Glutamatergic neuron (in vitro differentiated cells): ENCODE data around the gene RILP. TPM values are rescaled to one million over a fixed set of nuclear protein-coding genes. Genes with fewer than 3 reads are reported as not detected.

ENCODE experiments used
- DNase-seq: peaks from one replicate; pipeline ENCODE4 v3.0.0; 2022
- H3K27ac Mint-ChIP-seq: one replicate; pipeline ENCODE4 v1.8.0; 2020; ENCODE audit warnings: mild to moderate bottlenecking, mixed read lengths, inconsistent platforms; ENCODE audit not compliant: unreplicated experiment
- H3K27me3 Mint-ChIP-seq: one replicate; pipeline ENCODE4 v1.8.0; 2020; ENCODE audit warnings: mild to moderate bottlenecking, moderate library complexity, mixed read lengths, inconsistent platforms; ENCODE audit not compliant: unreplicated experiment
- H3K36me3 Mint-ChIP-seq: one replicate; pipeline ENCODE4 v1.8.0; 2020; ENCODE audit warnings: mild to moderate bottlenecking, mixed read lengths, inconsistent platforms; ENCODE audit not compliant: unreplicated experiment
- H3K4me1 Mint-ChIP-seq: one replicate; pipeline ENCODE4 v1.8.0; 2020; ENCODE audit warnings: mild to moderate bottlenecking, low read depth, mixed read lengths, inconsistent platforms; ENCODE audit not compliant: unreplicated experiment
- H3K4me3 Mint-ChIP-seq: one replicate; pipeline ENCODE4 v1.8.0; 2020; ENCODE audit warnings: mild to moderate bottlenecking, mixed read lengths, inconsistent platforms; ENCODE audit not compliant: unreplicated experiment
- H3K9me3 Mint-ChIP-seq: one replicate; pipeline ENCODE4 v1.8.0; 2020; ENCODE audit warnings: mild to moderate bottlenecking, moderate library complexity, mixed read lengths, inconsistent platforms; ENCODE audit not compliant: unreplicated experiment
- CTCF ChIP-seq: fragments of 200-600 bp; sonication (generic); IDR thresholded peaks from one replicate; pipeline ENCODE4 v1.5.0; 2021; ENCODE audit not compliant: partially characterized antibody, unreplicated experiment
- total RNA-seq: library from RNA; stranded (reverse); fragmentation: NEBNext Ultra II Directional; extraction: Animal tissue kit (Norgen Biotek cat#: 25700); gene quantifications from one replicate; pipeline ENCODE4 v1.2.1, GENCODE V29; 2021; ENCODE audit not compliant: unreplicated experiment

RILP gene
- total RNA-seq, 1 donor from 2014 or later: 4.2 TPM

DNA sequence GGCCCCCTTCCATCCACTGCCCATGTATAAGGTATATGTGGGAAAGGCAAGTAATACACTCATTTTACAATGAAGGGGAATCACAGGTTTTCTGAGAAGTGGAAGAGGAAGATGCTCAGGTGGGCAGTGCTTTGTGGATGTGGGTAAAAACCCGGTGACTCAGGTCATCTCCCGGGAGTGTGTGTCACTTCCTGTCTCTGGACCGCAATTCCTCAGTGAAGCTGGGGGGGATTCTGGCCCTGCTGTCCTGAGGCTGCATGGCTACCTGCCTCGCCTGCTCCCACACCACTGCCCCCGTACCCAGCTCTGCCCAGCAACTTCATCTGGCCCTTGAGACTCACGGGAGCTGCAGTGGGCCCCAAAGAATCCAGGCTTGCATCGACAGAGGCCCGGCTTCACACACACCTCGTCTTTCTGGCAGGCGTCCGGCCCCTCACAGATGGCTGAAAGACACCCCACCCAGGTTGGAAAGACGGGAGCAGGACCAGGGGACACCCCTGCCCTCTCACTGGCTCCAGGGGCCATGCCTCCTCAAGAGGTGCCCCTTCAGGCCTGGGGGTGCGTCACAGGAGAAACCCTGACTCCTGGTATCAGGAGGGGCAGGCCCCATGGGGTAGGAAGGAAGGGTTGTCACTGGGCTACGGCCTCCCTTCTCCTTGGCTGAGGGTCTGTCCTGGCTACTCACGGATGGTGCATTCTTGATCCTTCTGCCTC is 5.0 kb downstream of the RILP start:
- H3K27ac Mint-ChIP-seq: peak overlapping the region; percentile 92
- H3K4me1 Mint-ChIP-seq: peaks cover 20% of the 10 kb centered on the region
- no peak for DNase-seq
- H3K27me3 Mint-ChIP-seq: peaks cover 10% of the 10 kb centered on the region
- H3K9me3 Mint-ChIP-seq: peaks cover 5% of the 10 kb centered on the region
- H3K4me3 Mint-ChIP-seq: peak overlapping the region; percentile 81
- TF ChIP-seq CTCF: no peak
- no peaks in the 10 kb centered on the region for H3K36me3 Mint-ChIP-seq

GRCh38 chr17:1643999-1644492 is 5.6 kb downstream of the RILP start:
- Mint-ChIP-seq H3K36me3 (no peaks in the 10 kb centered on the region), H3K4me3 (peak overlapping the region; percentile 81), H3K27ac (peak overlapping the region; percentile 92), H3K9me3 (peaks cover 5% of the 10 kb centered on the region), H3K27me3 (peaks cover 10% of the 10 kb centered on the region), H3K4me1 (peaks cover 20% of the 10 kb centered on the region)
- no peak for DNase-seq
- no peak for TF ChIP-seq CTCF

DNA sequence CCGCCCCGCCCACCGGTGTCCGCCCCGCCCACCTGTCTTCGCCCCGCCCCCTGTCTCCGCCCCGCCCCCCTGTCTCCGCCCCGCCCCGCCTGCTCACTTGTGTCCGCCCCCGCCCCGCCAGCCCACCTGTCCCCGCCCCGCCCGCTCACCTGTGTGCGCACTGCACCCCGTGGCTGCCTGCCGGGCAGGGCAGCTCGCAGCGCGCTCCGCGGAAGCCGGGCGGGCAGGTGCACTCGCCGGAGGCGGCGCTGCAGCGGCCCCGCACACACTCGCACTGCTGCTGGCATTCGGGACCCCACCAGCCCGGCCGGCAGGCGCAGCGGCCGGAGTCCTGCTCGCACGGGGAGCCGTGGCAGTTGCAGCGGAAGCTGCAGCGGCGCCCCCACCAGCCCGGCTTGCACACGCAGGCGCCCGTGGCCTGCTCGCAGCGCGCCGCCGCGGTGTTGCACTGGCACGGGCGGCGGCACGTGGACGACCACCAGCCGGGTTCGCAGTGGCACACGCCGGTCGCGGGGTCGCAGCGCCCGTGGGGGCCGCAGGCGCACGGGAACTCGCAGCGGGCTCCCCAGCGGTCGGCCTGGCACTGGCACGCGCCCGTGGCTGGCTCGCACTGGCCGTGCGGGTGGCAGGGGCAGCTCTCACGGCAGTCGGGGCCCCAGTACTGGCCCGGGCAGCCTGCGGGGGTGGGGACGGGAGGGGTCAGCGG is 6.2 kb downstream of the RILP start:
- Mint-ChIP-seq H3K4me3 (no peak overlapping the region), H3K27me3 (peaks cover 10% of the 10 kb centered on the region), H3K9me3 (peaks cover 5% of the 10 kb centered on the region), H3K4me1 (peaks cover 20% of the 10 kb centered on the region), H3K27ac (no peak overlapping the region), H3K36me3 (no peaks in the 10 kb centered on the region)
- DNase-seq: peak; percentile 62
- peak; percentile 20 for TF ChIP-seq CTCF

- no peak for TF ChIP-seq CTCF
- H3K9me3 Mint-ChIP-seq: peaks cover 10% of the 10 kb centered on the region
- H3K27me3 Mint-ChIP-seq: peaks cover 14% of the 10 kb centered on the region
- peaks cover 18% of the 10 kb centered on the region for H3K4me1 Mint-ChIP-seq
- H3K27ac Mint-ChIP-seq: peak overlapping the region; percentile 38
- DNase-seq: no peak
- peak overlapping the region; percentile 52 for H3K4me3 Mint-ChIP-seq
- H3K36me3 Mint-ChIP-seq: no peaks in the 10 kb centered on the region
These were observed 8.6 kb downstream of the RILP start for GRCh38 chr17:1641065-1641403.

DNA sequence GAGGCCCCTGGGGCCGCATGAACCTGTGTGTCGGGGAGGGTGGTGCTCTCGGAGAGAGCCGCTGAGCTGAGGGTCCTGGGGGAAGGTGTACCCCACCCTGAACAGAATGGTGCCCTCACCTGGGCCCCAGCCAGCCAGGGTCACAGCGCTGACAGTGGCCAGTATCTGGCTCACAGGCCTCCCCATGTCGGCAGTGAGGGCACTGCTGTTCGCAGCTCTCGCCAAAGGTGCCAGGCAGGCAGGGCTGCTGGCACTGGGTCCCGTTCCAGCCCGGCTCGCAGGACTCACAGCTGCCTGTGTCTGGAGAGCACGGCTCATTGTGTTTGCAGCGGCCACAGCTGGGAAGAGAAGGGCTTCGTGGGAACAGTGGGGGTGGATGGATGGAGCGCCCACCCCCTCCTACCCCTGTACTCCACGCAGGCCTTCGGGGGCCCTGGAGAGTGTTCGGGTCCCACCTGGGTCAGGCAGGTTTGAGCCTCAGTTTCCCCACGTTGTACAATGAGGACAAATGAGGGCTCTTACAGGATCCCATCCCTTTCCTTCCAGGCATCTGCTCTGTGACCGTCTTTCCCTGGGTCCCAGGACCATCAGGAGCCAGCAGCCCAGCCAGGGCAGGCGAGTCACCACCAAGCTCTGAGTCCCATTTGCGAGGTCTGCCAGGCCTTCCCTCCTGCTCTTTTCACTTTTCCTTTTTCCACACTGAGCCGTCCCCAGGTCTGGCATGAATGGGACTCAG is 9.2 kb downstream of the RILP start:
- H3K9me3 Mint-ChIP-seq: peaks cover 10% of the 10 kb centered on the region
- H3K27ac Mint-ChIP-seq: peak overlapping the region; percentile 38
- no peaks in the 10 kb centered on the region for H3K36me3 Mint-ChIP-seq
- peaks cover 14% of the 10 kb centered on the region for H3K27me3 Mint-ChIP-seq
- no peak for DNase-seq
- peak overlapping the region; percentile 52 for H3K4me3 Mint-ChIP-seq
- peaks cover 13% of the 10 kb centered on the region for H3K4me1 Mint-ChIP-seq
- TF ChIP-seq CTCF: no peak
